Muscle of back (tissue), 11 donors: Measurements from ENCODE around the gene MAP3K12. TPM values are rescaled to one million over a fixed set of nuclear protein-coding genes. Genes with fewer than 3 reads are reported as not detected.

ENCODE experiments used
- DNase-seq, 3 donors: peaks; one replicate each; pipeline versions ENCODE4 v3.0.0 to v3.0.0-alpha.2; 2013
- polyA plus RNA-seq, 10 donors: library from polyadenylated mRNA; unstranded; fragments of 120-200 nt; gene quantifications; one replicate each; pipeline ENCODE4 v1.2.1, GENCODE V29; 2013; ENCODE audit not compliant: insufficient read length in 10 of 10

MAP3K12 gene
- polyA plus RNA-seq, 10 donors, result 10.1 to 25.7 (median 13.5) TPM

- no peak for DNase-seq
These were observed 14.6 kb upstream of the MAP3K12 start for GRCh38 chr12:53513712-53514410.

- DNase-seq, result no peak
These were observed 11.0 kb upstream of the MAP3K12 start for GRCh38 chr12:53510181-53510812.

GRCh38 chr12:53508534-53509170, 9.4 kb upstream of the MAP3K12 start:
- DNase-seq, result peak; percentile 64 to 91 (median 82)

DNA sequence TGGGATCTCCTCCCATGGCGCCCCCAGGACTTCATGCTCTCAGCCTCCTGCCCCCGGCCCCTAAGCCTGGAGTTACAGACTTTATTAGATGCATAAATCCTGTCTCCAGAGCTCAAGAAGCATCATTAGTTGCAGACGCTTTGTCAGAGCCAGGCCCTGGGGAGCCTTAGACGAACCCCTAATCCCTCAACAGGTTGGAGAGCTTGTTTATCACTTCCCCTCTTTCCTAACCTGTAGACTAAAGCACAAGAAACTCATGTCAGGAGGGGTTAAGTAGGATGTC, 8.3 kb upstream of the MAP3K12 start:
- DNase-seq, result no peak

GRCh38 chr12:53506881-53507602, 7.8 kb upstream of the MAP3K12 start, which contains the start of gene NPFF:
NPFF (minus strand) TSS chr12:53507484; CDS start chr12:53507474, 10 bp downstream.
- DNase-seq, result no peak

GRCh38 chr12:53506450-53506785, 7.2 kb upstream of the MAP3K12 start:
- no peak for DNase-seq

DNA sequence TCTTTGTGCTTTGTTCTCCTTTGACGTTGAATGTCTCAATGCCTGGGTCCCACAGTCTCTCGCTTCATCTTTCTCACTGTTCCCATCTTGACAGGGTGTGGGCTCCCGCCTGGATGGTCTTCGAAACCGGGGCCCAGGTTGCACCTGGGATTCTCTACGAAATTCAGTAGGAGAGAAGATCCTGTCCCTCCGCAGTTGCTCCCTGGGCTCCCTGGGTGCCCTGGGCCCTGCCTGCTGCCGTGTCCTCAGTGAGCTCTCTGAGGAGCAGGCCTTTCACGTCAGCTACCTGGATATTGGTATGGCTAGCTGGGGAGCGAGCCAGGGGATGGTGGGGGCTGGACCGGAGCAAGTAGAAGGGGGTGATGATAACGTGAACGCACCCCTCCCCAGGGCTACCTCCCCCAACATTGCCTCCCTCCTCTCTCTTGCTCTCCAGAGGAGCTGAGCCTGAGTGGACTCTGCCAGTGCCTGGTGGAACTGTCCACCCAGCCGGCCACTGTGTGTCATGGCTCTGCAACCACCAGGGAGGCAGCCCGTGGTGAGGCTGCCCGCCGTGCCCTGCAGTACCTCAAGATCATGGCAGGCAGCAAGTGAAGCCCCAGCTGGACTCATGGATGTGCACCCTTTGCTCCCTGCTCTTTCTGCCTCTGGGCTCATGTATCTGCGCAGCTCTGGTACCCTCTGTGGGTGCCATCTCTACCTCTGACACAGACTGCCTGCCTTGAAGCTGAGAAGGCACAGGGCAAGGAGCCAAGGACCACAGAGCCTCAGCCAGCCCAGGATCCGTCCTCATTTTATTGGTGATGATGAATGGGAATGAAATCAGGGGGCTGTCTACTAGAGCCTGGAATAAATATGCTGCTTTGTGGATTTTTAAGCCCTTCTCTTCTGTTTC, 6.5 kb upstream of the MAP3K12 start:
- DNase-seq, result no peak

- DNase-seq, result no peak
These were observed 5.8 kb upstream of the MAP3K12 start for GRCh38 chr12:53505086-53505485.

- DNase-seq, result no peak
These were observed 5.0 kb upstream of the MAP3K12 start for GRCh38 chr12:53504004-53504920.

DNA sequence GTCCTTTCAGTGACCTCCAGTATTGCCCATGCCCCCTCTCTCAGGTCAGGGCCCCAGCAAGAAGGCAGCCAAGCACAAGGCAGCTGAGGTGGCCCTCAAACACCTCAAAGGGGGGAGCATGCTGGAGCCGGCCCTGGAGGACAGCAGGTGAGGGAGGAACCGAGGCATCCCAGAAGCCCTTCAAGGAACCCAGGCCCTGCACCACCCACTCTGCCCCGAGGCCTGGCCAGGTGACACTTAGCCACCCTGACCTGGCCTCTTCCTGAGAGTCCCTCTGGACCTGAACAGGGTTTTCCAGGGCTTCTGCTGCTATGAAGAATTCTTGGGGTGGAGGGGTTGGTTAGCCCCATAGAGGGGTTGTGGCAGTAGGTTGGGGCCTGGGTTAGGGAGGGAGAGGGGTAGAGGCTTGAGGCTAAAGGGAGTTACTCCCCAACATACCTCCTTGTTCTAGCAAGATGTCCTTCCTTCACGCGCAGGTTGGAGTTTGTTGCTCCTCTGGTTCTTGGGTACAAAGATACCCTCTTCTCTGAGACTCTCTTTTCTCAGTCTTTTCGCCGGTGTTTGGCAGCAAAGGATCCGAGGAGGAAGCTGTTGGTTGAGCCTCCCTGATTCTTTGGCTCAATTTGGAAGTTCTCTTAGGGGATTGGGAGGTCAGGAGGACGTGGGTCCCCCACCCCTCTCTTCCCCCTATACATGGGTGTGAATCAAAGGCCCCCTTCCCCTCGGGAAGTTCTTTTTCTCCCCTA, 3.9 kb upstream of the MAP3K12 start:
- DNase-seq, result no peak

DNA sequence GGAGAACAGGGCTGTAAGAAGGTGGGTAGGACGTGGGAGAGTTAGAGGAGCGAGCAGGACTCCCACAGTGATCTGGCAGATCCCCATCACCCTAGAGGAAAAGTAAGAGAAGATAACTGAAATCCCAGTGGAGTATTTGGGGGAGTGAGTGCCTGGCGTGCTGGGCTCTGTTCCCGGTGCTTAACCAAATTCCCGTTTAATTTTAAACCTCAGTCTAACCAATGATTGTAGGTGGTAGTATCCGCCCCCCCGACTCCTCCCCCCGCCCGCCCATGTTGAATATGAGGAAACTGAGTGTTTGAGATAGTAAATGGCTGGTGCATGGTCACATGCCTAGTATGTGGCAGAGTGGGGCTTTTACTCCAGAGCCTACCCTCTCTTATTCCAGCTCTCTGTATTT, 3.1 kb upstream of the MAP3K12 start:
- DNase-seq, result no peak

GRCh38 chr12:53501615-53502181, 2.4 kb upstream of the MAP3K12 start:
- no peak for DNase-seq

- peak; percentile 99 to 100 (median 100) for DNase-seq
These were observed 1.7 kb upstream of the MAP3K12 start, which contains the start of gene TARBP2 for GRCh38 chr12:53500776-53501614. TARBP2 (plus strand) TSS chr12:53501283; CDS start chr12:53501409, 126 bp downstream.

GRCh38 chr12:53500142-53500775, 1.0 kb upstream of the MAP3K12 start:
- DNase-seq, result peak in 2 of 3 donors; percentile 47 to 81

GRCh38 chr12:53498235-53498630, 1.0 kb downstream of the MAP3K12 start:
- DNase-seq, result no peak

DNA sequence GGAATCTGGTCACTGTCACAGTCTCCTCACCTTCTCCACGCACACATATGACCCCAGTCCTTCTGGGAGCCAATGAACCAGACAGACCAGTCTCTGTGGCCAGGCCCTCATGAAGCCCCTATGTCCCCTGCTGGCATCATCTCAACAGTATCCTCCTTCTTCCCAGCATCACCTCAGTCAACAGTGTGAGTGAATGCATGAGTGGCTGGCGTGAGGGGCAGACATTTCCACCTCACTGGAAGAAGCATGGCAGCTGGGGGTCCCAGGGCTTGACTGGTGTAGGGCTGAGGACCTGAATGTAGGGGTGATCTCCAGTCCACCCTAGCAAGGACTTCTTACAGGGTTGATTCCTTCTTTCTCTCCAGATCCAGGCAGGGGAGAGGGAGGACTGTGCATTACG, 1.8 kb downstream of the MAP3K12 start:
- no peak for DNase-seq

DNA sequence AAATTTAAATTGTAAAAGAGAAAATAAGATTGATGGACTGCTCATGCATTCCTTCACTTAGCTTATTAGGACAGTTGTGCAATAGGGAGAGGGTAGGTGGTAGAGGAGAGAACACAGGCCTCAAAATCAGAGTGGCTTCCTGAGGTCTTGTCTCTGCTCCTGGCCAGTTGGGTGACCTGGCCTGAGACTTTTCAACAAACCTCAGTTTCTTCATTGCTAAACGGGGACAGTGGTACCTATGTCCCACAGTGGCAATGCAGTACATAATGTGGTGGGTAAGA, 2.6 kb downstream of the MAP3K12 start:
- no peak for DNase-seq
